WTC11 (cell line): ENCODE measurements around the gene SLC47A2. TPM values are rescaled to one million over a fixed set of nuclear protein-coding genes. Genes with fewer than 3 reads are reported as not detected.

Source experiments
- ATAC-seq: fragments of 200-7000 bp; cut with Tn5 transposase; 2 replicates; pipeline ENCODE4 v1.10.0; 2021; ENCODE audit warnings: mild to moderate bottlenecking, moderate library complexity
- CTCF ChIA-PET: fragments of 300-600 bp; sonication (Branson Sonifier 250); formaldehyde crosslinking; loops from one replicate; lab custom pipeline; 2021; ENCODE audit warnings: antibody characterized with exemption; lab: Charles Lee
- POLR2A ChIA-PET: fragments of 350-600 bp; sonication (Branson Sonifier 250); formaldehyde crosslinking; loops from one replicate; lab custom pipeline; 2021; ENCODE audit warnings: antibody characterized with exemption; lab: Charles Lee
- DNase-seq: peaks from one replicate; pipeline ENCODE4 v3.0.0; 2021; ENCODE audit warnings: low spot score
- H3K27ac Mint-ChIP-seq: 2 replicates; pipeline ENCODE4 v1.8.0; 2021; ENCODE audit warnings: mixed read lengths
- H3K27me3 Mint-ChIP-seq: 2 replicates; pipeline ENCODE4 v1.8.0; 2021; ENCODE audit warnings: low read depth, mild to moderate bottlenecking, moderate library complexity, mixed read lengths
- H3K36me3 Mint-ChIP-seq: 2 replicates; pipeline ENCODE4 v1.8.0; 2021; ENCODE audit warnings: mixed read lengths
- H3K4me1 Mint-ChIP-seq: 2 replicates; pipeline ENCODE4 v1.8.0; 2022; ENCODE audit warnings: mixed read lengths
- H3K4me3 Mint-ChIP-seq: 2 replicates; pipeline ENCODE4 v1.8.0; 2021; ENCODE audit warnings: mild to moderate bottlenecking, moderate library complexity, mixed read lengths
- H3K9me3 Mint-ChIP-seq: 2 replicates; pipeline ENCODE4 v1.8.0; 2021; ENCODE audit warnings: mixed read lengths
- ATF1 ChIP-seq: sonication (generic); formaldehyde crosslinking; IDR thresholded peaks from 2 replicates; pipeline ENCODE4 v1.8.1; 2023; ENCODE audit warnings: mild to moderate bottlenecking, moderate library complexity, missing genetic modification reagents
- ATF2 ChIP-seq: sonication (generic); formaldehyde crosslinking; IDR thresholded peaks from 2 replicates; pipeline ENCODE4 v1.8.1; 2022; ENCODE audit warnings: low read depth, missing genetic modification reagents, borderline replicate concordance
- ATF6 ChIP-seq: sonication (generic); formaldehyde crosslinking; IDR thresholded peaks from 2 replicates; pipeline ENCODE4 v1.8.1; 2023; ENCODE audit warnings: mild to moderate bottlenecking, missing genetic modification reagents
- CREM ChIP-seq: sonication (generic); formaldehyde crosslinking; IDR thresholded peaks from 2 replicates; pipeline ENCODE4 v1.8.1; 2022; ENCODE audit warnings: mild to moderate bottlenecking, missing genetic modification reagents, moderate library complexity
- CTCF ChIP-seq: fragments of 200-600 bp; IDR thresholded peaks from 2 replicates; pipeline ENCODE4 v1.8.0; 2022; ENCODE audit warnings: antibody characterized with exemption
- E2F4 ChIP-seq: sonication (generic); formaldehyde crosslinking; IDR thresholded peaks from 2 replicates; pipeline ENCODE4 v1.8.1; 2022; ENCODE audit warnings: low read depth, mild to moderate bottlenecking, moderate library complexity, missing genetic modification reagents, borderline replicate concordance
- ERG ChIP-seq: fragments of 250-450 bp; sonication (Bioruptor Pico); IDR thresholded peaks from 2 replicates; pipeline ENCODE4 v1.8.0; 2021; ENCODE audit warnings: mild to moderate bottlenecking
- FOXK1 ChIP-seq: sonication (generic); formaldehyde crosslinking; IDR thresholded peaks from 2 replicates; pipeline ENCODE4 v1.8.0; 2022; ENCODE audit warnings: mild to moderate bottlenecking, moderate library complexity, missing genetic modification reagents
- HMGA2 ChIP-seq: fragments of 250-450 bp; sonication (Bioruptor Pico); IDR thresholded peaks from 2 replicates; pipeline ENCODE4 v1.4.0; 2021; ENCODE audit warnings: mild to moderate bottlenecking, moderate library complexity
- PRRX2 ChIP-seq: fragments of 250-450 bp; sonication (Bioruptor Pico); IDR thresholded peaks from 2 replicates; pipeline ENCODE4 v1.8.0; 2021; ENCODE audit warnings: mild to moderate bottlenecking
- RELA ChIP-seq: sonication (generic); formaldehyde crosslinking; IDR thresholded peaks from 2 replicates; pipeline ENCODE4 v1.8.1; 2022; ENCODE audit warnings: missing genetic modification reagents, mild to moderate bottlenecking, borderline replicate concordance
- SP1 ChIP-seq: sonication (generic); formaldehyde crosslinking; conservative IDR thresholded peaks from 2 replicates; pipeline ENCODE4 v1.8.1; 2022; ENCODE audit warnings: missing genetic modification reagents
- TP53 ChIP-seq: sonication (generic); formaldehyde crosslinking; IDR thresholded peaks from 2 replicates; pipeline ENCODE4 v1.8.1; 2023; ENCODE audit warnings: mild to moderate bottlenecking, missing genetic modification reagents
- USF2 ChIP-seq: sonication (generic); formaldehyde crosslinking; IDR thresholded peaks from 2 replicates; pipeline ENCODE4 v1.8.1; 2023; ENCODE audit warnings: mild to moderate bottlenecking, missing genetic modification reagents, moderate library complexity
- ZMAT4 ChIP-seq: fragments of 250-450 bp; sonication (Bioruptor Pico); IDR thresholded peaks from 2 replicates; pipeline ENCODE4 v1.9.0; 2021; ENCODE audit warnings: mild to moderate bottlenecking
- ZNF396 ChIP-seq: fragments of 250-450 bp; sonication (Bioruptor Pico); IDR thresholded peaks from 2 replicates; pipeline ENCODE4 v1.8.0; 2021; ENCODE audit warnings: mild to moderate bottlenecking, moderate library complexity, borderline replicate concordance
- ZNF532 ChIP-seq: fragments of 250-450 bp; sonication (Bioruptor Pico); IDR thresholded peaks from 2 replicates; pipeline ENCODE4 v1.9.0; 2021; ENCODE audit warnings: mild to moderate bottlenecking, borderline replicate concordance
- total RNA-seq: library from RNA; stranded (reverse); gene quantifications from 3 replicates; pipeline ENCODE4 v1.2.3, GENCODE V29; 2021

The SLC47A2 gene
- total RNA-seq, 1 experiment from 2014 or later, result not detected

GRCh38 chr17:19718041-19718612 is 1.7 kb upstream of the SLC47A2 start (continued):
- TF ChIP-seq ATF1 (CRISPR knock-in tag), result no peak
- TF ChIP-seq E2F4, result no peak
- TF ChIP-seq ZMAT4 (CRISPR knock-in tag), result no peak
- no peak for TF ChIP-seq ZNF396 (CRISPR knock-in tag)
- no peak for TF ChIP-seq ZNF532
- no peak for TF ChIP-seq HMGA2 (CRISPR knock-in tag)
- TF ChIP-seq ATF2 (CRISPR knock-in tag), result no peak
- TF ChIP-seq FOXK1 (CRISPR knock-in tag), result no peak
- no peak for TF ChIP-seq USF2
- TF ChIP-seq, all 79 proteins: peak for 0

GRCh38 chr17:19717411-19717908 is 1.1 kb upstream of the SLC47A2 start:
- no peak for ATAC-seq
- ChIA-PET CTCF (interaction anchor here (1.1 to 2.3 kb wide), 4 partner anchors 12 to 355 kb away, joined by 4 to 21 read pairs (median 7); partner anchors contain the start of gene B9D1), POLR2A (no interaction called here)
- Mint-ChIP-seq H3K9me3 (no peaks in the 10 kb centered on the region), H3K4me3 (no peak overlapping the region), H3K36me3 (no peaks in the 10 kb centered on the region; the same call in 1 of the 2 replicates), H3K27ac (no peak overlapping the region), H3K4me1 (peaks cover 9% of the 10 kb centered on the region; the same call in 1 of the 2 replicates)
- TF ChIP-seq CTCF (no peak), PRRX2 (CRISPR knock-in tag) (no peak), CREM (CRISPR knock-in tag) (no peak), TP53 (CRISPR knock-in tag) (no peak), SP1 (CRISPR knock-in tag) (no peak), ATF6 (no peak), RELA (CRISPR knock-in tag) (no peak), ERG (CRISPR knock-in tag) (no peak), ZNF532 (no peak)
- TF ChIP-seq, all 79 proteins: peak for 0
- H3K27me3 Mint-ChIP-seq, result no peaks in the 10 kb centered on the region; the same call in 1 of the 2 replicates
- no peak for DNase-seq
